GM23338 (cell line): Measurements from ENCODE around the gene COX4I2.

Source experiments
- CREB1 ChIP-seq: fragments of 250-450 bp; sonication (Bioruptor Pico); IDR thresholded peaks from 2 replicates; pipeline ENCODE4 v1.5.0; 2020; ENCODE audit warnings: low read depth, mild to moderate bottlenecking, moderate library complexity
- EZH2 ChIP-seq: fragments of 200-600 bp; sonication (generic); IDR thresholded peaks from one replicate; pipeline ENCODE4 v1.8.0; 2017; ENCODE audit warnings: antibody characterized with exemption, mild to moderate bottlenecking, low read depth; ENCODE audit not compliant: unreplicated experiment
- JUNB ChIP-seq: IDR thresholded peaks from one replicate; pipeline ENCODE4 v1.6.1; 2016; ENCODE audit warnings: antibody characterized with exemption; ENCODE audit not compliant: unreplicated experiment
- POLR2AphosphoS5 ChIP-seq: IDR thresholded peaks from 2 replicates; pipeline ENCODE4 v1.6.1; 2016; ENCODE audit warnings: antibody characterized with exemption, low read depth
- ZNF114 ChIP-seq: fragments of 250-450 bp; sonication (Bioruptor Pico); IDR thresholded peaks from 2 replicates; pipeline ENCODE4 v1.5.0; 2020; ENCODE audit warnings: mild to moderate bottlenecking, moderate library complexity
- TF ChIP-seq, protein P1 (sequence below), 2 experiments: fragments of 200-600 bp in 1 of 2; sonication (generic) in 1 of 2; conservative IDR thresholded peaks; 2 replicates each; pipeline versions ENCODE4 v1.5.1 to v1.6.1; 2016 to 2017; ENCODE audit warnings: antibody characterized with exemption in 2 of 2, low read depth in 2 of 2, mild to moderate bottlenecking in 2 of 2, moderate library complexity in 1 of 2
- TF ChIP-seq, protein P2 (sequence below): IDR thresholded peaks from one replicate; pipeline ENCODE4 v1.6.1; 2018; ENCODE audit warnings: antibody characterized with exemption; ENCODE audit not compliant: unreplicated experiment

DNA sequence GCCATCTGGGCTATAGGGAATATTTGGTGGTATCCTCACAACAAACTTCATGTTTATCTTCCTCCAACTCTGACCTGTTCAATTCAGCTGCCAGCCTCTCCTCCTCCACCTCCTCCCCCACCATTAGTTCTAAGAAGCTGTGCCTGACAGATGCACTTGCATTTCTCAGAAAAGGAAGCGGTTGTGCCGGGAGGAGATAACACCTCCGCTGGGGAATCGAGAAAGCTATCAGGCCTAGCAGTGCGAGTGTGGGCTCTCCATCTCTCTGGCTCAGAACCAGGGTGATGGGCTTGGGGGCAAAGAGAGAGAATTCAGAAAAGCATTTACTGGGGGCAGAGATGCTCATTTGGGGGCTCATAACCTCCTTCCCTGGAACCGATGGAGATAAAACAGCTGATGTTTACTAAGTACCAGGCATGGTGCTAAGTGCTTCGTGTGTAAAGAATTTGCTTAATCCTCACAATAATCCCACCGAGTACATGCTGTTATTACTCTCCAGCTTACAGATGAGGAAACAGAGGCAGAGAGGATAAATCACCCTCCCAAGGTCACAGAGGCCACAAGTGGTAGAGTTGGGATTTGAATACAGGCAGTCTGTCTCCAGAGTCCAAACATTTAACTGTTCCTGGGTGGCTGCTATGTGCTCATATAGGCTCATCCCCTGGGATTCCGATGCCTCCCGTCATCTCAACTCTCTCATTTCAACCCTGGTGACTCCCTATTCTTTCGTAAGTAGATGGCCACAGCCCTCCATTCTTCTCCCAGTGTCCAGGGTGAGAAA, 38.3 kb downstream of the COX4I2 start:
- TF ChIP-seq, protein P1, sequence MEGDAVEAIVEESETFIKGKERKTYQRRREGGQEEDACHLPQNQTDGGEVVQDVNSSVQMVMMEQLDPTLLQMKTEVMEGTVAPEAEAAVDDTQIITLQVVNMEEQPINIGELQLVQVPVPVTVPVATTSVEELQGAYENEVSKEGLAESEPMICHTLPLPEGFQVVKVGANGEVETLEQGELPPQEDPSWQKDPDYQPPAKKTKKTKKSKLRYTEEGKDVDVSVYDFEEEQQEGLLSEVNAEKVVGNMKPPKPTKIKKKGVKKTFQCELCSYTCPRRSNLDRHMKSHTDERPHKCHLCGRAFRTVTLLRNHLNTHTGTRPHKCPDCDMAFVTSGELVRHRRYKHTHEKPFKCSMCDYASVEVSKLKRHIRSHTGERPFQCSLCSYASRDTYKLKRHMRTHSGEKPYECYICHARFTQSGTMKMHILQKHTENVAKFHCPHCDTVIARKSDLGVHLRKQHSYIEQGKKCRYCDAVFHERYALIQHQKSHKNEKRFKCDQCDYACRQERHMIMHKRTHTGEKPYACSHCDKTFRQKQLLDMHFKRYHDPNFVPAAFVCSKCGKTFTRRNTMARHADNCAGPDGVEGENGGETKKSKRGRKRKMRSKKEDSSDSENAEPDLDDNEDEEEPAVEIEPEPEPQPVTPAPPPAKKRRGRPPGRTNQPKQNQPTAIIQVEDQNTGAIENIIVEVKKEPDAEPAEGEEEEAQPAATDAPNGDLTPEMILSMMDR (conservative IDR thresholded peaks at IDR 0.05; ENCODE audit: low read depth in 2 of 2), result no peak
- TF ChIP-seq POLR2AphosphoS5 (no peak), CREB1 (CRISPR knock-in tag) (no peak), JUNB (no peak), EZH2 (no peak), ZNF114 (no peak)
- TF ChIP-seq, protein P2, sequence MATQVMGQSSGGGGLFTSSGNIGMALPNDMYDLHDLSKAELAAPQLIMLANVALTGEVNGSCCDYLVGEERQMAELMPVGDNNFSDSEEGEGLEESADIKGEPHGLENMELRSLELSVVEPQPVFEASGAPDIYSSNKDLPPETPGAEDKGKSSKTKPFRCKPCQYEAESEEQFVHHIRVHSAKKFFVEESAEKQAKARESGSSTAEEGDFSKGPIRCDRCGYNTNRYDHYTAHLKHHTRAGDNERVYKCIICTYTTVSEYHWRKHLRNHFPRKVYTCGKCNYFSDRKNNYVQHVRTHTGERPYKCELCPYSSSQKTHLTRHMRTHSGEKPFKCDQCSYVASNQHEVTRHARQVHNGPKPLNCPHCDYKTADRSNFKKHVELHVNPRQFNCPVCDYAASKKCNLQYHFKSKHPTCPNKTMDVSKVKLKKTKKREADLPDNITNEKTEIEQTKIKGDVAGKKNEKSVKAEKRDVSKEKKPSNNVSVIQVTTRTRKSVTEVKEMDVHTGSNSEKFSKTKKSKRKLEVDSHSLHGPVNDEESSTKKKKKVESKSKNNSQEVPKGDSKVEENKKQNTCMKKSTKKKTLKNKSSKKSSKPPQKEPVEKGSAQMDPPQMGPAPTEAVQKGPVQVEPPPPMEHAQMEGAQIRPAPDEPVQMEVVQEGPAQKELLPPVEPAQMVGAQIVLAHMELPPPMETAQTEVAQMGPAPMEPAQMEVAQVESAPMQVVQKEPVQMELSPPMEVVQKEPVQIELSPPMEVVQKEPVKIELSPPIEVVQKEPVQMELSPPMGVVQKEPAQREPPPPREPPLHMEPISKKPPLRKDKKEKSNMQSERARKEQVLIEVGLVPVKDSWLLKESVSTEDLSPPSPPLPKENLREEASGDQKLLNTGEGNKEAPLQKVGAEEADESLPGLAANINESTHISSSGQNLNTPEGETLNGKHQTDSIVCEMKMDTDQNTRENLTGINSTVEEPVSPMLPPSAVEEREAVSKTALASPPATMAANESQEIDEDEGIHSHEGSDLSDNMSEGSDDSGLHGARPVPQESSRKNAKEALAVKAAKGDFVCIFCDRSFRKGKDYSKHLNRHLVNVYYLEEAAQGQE, result no peak
